ENCODE data around the gene SORT1. TPM values are rescaled to one million over a fixed set of nuclear protein-coding genes. Genes with fewer than 3 reads are reported as not detected.
"Not testable (repeated sequence)": the region's sequence is repeated elsewhere in the genome, so short reads cannot be mapped to it uniquely, and the experiment has no call there.

SORT1 gene
- polyA plus RNA-seq (2014; cell fraction: cytosol; rRNA removed): 17.5 and 19.3 TPM in 2 replicates
- 13.0 and 20.1 TPM in 2 replicates for polyA plus RNA-seq (2014; cell fraction: nucleus; rRNA removed)

- peak; percentile 97 for DNase-seq (ENCODE audit: low spot score)
Measured at GRCh38 chr1:109397581-109398342, at the start of gene SORT1. SORT1 (minus strand) TSS chr1:109397918; CDS start chr1:109397892, 26 bp downstream.

GRCh38 chr1:109445949-109446695, 48.4 kb upstream of the SORT1 start:
- DNase-seq (ENCODE audit: low spot score): not testable (repeated sequence)

- DNase-seq (ENCODE audit: low spot score): peak; percentile 71
Measured at GRCh38 chr1:109444346-109444745, 46.6 kb upstream of the SORT1 start.

DNA sequence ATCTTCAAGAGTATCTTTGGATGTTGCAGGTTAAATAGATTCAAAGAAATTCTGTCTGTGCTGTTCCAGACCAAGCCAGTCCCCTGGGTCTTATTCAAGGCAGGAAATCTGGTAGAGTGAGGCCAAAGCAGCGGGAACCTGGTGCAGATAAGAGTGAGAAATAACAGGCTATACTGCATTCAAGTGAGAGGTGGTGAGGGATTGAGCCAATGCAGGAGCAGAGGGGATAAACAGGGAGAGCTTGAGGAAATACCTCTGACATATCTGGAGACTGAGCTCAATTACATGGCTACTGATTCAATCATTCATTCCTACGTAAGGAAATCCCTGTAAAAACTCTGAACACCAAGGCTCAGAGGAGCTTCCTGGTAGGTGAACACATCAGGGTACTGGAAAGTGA, 45.8 kb upstream of the SORT1 start:
- DNase-seq (ENCODE audit: low spot score): peak; percentile 64

GRCh38 chr1:109441069-109441468, 43.4 kb upstream of the SORT1 start:
- DNase-seq (ENCODE audit: low spot score): no peak

DNA sequence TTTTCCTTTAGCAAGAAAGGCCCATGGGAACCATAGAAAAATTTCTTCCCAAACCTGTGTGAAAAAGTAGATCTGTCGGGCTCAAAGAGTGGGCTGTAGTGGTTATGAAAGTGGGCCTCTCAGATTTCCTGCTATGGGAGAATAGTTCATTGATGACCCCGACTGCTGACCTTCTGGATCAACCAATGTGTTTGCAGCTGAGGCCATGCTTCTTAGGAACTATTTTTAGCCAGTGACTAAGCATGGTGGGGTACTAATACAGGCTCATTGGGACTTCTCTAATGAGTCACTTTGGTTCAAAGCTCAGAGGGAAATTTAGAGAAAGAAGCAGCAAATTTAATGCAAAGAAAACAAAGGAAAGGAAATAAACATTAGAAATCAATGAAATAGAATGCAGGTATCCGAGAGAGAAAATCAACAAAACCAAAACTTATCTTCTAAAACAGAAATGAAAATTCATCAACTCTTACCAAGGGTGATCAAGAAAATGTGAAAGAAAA, 41.1 kb upstream of the SORT1 start:
- no peak for DNase-seq (ENCODE audit: low spot score)

GRCh38 chr1:109434484-109434883, 36.8 kb upstream of the SORT1 start:
- no peak for DNase-seq (ENCODE audit: low spot score)

GRCh38 chr1:109433322-109433721, 35.6 kb upstream of the SORT1 start:
- DNase-seq (ENCODE audit: low spot score): no peak

DNA sequence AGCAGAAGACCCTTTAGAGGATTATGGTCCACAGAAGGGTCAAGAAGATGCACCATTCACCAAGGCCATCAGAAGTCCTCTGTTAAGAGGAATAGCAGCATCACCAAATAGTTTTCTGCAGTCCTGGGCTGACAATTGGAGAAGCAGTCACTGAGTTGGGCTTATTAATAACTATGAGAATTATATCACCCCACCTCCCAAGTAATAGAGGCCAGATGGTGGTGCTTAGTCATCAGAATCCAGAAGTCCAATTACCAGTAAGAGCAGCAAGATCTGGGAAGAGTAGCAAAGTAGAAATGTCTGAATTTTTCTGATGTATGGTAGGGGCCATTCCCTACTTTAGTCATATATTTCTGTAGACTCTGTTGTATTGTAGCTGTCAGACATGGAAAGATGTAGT, 34.6 kb upstream of the SORT1 start:
- DNase-seq (ENCODE audit: low spot score): no peak

DNA sequence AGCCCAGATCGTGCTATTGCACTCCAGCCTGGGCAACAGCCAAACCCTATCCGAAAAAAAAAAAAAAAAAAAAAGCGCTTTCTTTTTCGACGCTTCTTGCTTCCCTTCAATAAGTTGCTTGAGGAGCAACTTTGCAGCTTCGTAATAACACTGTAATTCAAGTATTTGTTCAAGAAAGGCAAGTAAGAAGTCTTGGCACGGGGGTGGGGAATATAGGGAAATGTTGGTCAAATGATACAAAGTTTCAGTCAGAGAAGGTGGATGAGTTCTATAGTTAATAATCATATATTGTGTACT, 29.4 kb upstream of the SORT1 start:
- no peak for DNase-seq (ENCODE audit: low spot score)

GRCh38 chr1:109426281-109427170, 28.8 kb upstream of the SORT1 start, which contains the start of gene PSMA5:
PSMA5 (minus strand) TSS chr1:109426448; CDS start chr1:109426330, 118 bp downstream.
- peak; percentile 99 for DNase-seq (ENCODE audit: low spot score)

GRCh38 chr1:109425391-109426280, 27.9 kb upstream of the SORT1 start:
- DNase-seq (ENCODE audit: low spot score): no peak

DNA sequence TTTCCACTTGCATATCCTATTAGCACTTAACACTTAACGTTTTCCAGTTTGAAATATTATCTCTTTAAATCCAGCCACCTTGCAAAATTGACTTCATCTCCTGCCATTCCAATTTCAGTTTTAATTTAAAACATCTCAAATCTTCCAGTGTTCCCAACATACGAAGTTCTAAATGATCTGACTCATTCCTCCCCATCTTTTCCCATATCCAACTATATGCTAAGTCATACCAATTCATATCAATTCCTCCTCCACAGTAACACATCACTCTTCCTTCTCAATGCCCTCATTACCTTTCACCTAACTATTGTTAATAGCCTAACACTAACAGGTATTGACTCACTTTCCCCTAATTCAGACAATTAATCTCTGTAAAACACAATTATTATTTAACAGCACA, 25.8 kb upstream of the SORT1 start:
- no peak for DNase-seq (ENCODE audit: low spot score)

- no peak for DNase-seq (ENCODE audit: low spot score)
Measured at GRCh38 chr1:109412551-109412950, 14.8 kb upstream of the SORT1 start.

- DNase-seq (ENCODE audit: low spot score): no peak
Measured at GRCh38 chr1:109404838-109405237, 7.1 kb upstream of the SORT1 start.

DNA sequence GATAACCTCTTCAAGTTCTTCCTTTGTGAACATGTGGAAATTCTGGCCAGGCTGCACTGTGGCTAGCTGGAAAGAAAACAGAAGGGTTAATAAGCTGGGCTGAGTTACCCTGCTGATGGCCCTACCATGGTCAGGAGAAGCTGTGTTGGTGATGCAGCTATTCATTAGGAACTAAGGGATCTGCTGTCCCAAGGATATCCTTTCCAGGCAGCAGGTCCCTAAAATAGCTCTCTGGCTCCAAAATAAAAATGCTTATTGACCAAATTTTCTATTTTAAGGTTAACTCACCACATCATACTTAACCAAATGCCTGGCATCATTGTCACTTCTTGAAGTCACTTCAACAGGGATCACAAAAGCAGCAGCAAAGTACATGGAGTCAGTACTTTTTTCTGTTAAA, 4.3 kb upstream of the SORT1 start:
- DNase-seq (ENCODE audit: low spot score): no peak

DNA sequence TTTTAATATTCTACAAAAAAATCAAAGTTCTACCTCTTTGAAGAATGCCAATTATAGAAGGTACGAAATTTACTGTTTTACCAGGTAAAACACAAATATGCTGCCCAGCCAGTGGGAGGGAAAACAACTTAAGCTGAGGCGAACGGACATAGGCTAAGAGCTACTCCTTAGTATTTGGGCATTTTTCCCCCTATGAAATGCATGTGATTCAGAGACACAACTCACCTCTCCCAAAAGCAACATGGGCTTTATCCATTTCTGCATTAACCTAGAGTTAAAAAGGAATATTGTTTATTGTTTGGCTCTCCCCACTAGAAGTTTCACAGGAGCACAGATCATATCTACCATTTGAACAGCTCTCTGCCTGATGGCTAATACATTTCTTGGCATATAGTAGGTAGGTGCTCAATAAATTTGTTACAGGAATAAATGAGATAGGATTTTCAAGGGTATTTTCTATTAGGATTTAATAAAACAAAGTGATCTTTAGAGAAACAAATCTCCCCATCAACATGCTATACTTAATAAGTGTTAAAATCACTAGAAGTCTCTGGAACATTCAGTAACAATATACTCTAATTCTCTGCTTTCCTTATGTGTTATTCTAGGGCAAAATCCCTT, 2.4 kb upstream of the SORT1 start:
- no peak for DNase-seq (ENCODE audit: low spot score)

GRCh38 chr1:109399326-109399957, 1.7 kb upstream of the SORT1 start:
- DNase-seq (ENCODE audit: low spot score): peak; percentile 75

DNA sequence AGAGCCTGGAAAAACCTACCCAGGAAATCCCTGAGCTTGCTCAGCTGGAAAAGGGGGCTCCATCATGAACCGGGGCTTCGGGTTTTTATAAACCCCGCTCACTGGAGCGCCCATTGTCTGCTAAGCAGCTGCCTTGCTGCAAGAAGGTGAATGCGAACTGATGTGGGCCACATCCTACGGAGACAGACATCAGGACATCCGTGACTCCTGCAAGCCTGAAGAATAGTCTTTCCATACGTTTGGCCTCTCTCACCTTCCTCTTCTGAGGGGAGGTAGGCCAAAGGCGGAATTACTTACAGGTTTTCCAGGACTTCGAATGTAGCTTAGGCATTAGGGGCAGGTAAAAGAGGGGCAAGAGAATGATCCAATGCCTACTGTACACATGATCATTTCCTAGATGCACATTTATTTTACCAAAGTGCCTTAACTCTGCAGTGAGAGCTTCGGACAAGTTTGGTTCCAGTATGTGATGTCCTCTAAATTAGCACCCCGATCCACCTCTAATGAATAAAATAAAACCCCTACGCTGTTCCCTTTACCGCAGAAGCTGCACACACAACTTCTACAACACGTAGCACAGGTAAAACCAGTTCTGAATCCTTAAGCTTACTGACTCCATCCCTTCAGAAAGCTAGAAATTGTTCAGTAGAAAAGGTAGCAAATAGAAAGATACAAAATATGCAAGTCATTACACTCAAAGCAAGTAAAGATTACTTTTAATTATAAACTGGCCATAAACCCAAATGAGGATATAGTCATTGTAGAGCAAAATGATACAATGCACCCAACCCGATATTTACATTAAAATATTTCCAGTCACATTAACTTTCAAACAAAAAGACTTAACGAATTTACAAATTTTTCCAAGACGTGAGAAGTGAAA, 866 bp upstream of the SORT1 start:
- no peak for DNase-seq (ENCODE audit: low spot score)
